Prostate gland (tissue), 2 donors: ENCODE results near the gene SMG1. TPM values are rescaled to one million over a fixed set of nuclear protein-coding genes. Genes with fewer than 3 reads are reported as not detected.
"Not testable (repeated sequence)": the region's sequence is repeated elsewhere in the genome, so short reads cannot be mapped to it uniquely, and the experiment has no call there.

Experiments
- DNase-seq: peaks from one replicate; pipeline ENCODE4 v3.0.0-alpha.2; 2019; ENCODE audit warnings: low spot score
- H3K27ac ChIP-seq, 2 donors: fragments of 200-600 bp; sonication (generic); 2 replicates each; pipeline ENCODE4 v1.5.1; 2017 to 2019
- H3K27me3 ChIP-seq: fragments of 200-600 bp; sonication (generic); replicated peaks from 2 replicates; pipeline ENCODE4 v1.5.1; 2019; ENCODE audit not compliant: insufficient read depth
- H3K36me3 ChIP-seq, 2 donors: fragments of 200-600 bp; sonication (generic); 1 replicate in 1 of 2; 2 replicates in 1 of 2; pipeline versions ENCODE4 v1.5.1 to v1.8.1; 2017 to 2019
- H3K4me1 ChIP-seq: fragments of 200-600 bp; sonication (generic); replicated peaks from 2 replicates; pipeline ENCODE4 v1.5.1; 2019
- H3K4me3 ChIP-seq, 2 donors: fragments of 200-600 bp; sonication (generic); 2 replicates each; pipeline ENCODE4 v1.5.1; 2017 to 2019
- H3K9me3 ChIP-seq: fragments of 200-600 bp; sonication (generic); 2 replicates; pipeline ENCODE4 v1.5.1; 2017
- CTCF ChIP-seq, 4 experiments: fragments of 200-600 bp in 2 of 4; fragments of 450-650 bp in 2 of 4; sonication (generic) in 2 of 4; IDR thresholded peaks; 1 replicate in 3 of 4; 2 replicates in 1 of 4; pipeline ENCODE4 v1.5.1; 2016 to 2019; ENCODE audit warnings: antibody characterized with exemption in 4 of 4, mild to moderate bottlenecking in 2 of 4, moderate library complexity in 2 of 4
- WGBS: methylation state at CpG from one replicate; pipeline ENCODE4 v1.1.5; 2018; 5-methylcytosine and 5-hydroxymethylcytosine counted together
- intact Hi-C: fragments of 100-400 bp; cut with DNase I; formaldehyde crosslinking; loops from one replicate; pipeline ENCODE4 v1.14.2; 2022
- total RNA-seq, 2 donors: library from RNA; depleted of rRNA; stranded (reverse); fragments of >200 nt; gene quantifications; one replicate each; pipeline ENCODE4 v1.1.0, GENCODE V29; 2016

Gene SMG1
- total RNA-seq, 2 donors from 2014 or later, result 67.0 to 95.7 TPM

- DNase-seq, H3K27ac ChIP-seq, H3K4me3 ChIP-seq, H3K9me3 ChIP-seq, H3K36me3 ChIP-seq, H3K4me1 ChIP-seq, H3K27me3 ChIP-seq, intact Hi-C loops: not testable (repeated sequence)
- WGBS, result 92% methylated on average over 1 of the region's 1 CpG
These were observed 25.0 kb downstream of the SMG1 start for GRCh38 chr16:18901194-18901593.

- H3K4me1 ChIP-seq, H3K4me3 ChIP-seq, H3K36me3 ChIP-seq, intact Hi-C loops, DNase-seq, H3K27ac ChIP-seq, H3K27me3 ChIP-seq, H3K9me3 ChIP-seq: not testable (repeated sequence)
- WGBS, result 86% methylated on average over 2 of the region's 2 CpGs
These were observed 41.8 kb downstream of the SMG1 start for GRCh38 chr16:18884456-18884855.

- 81% methylated on average over 4 of the region's 4 CpGs for WGBS
- H3K4me1 ChIP-seq, H3K27me3 ChIP-seq, H3K27ac ChIP-seq, H3K4me3 ChIP-seq, DNase-seq, intact Hi-C loops, H3K9me3 ChIP-seq, H3K36me3 ChIP-seq: not testable (repeated sequence)
These were observed 48.5 kb downstream of the SMG1 start for GRCh38 chr16:18877734-18878133.

GRCh38 chr16:18877259-18877658 is 48.9 kb downstream of the SMG1 start:
- intact Hi-C loops, H3K27ac ChIP-seq, H3K4me3 ChIP-seq, H3K4me1 ChIP-seq, H3K36me3 ChIP-seq, H3K27me3 ChIP-seq, H3K9me3 ChIP-seq, DNase-seq: not testable (repeated sequence)
- WGBS, result 78% methylated on average over 4 of the region's 4 CpGs

- intact Hi-C loops, H3K27me3 ChIP-seq, H3K27ac ChIP-seq, DNase-seq, H3K4me1 ChIP-seq, H3K4me3 ChIP-seq, H3K36me3 ChIP-seq, H3K9me3 ChIP-seq: not testable (repeated sequence)
- WGBS, result 90% methylated on average over 5 of the region's 5 CpGs
These were observed 49.9 kb downstream of the SMG1 start for GRCh38 chr16:18876301-18876700.

GRCh38 chr16:18869043-18869771 is 57.0 kb downstream of the SMG1 start:
- H3K36me3 ChIP-seq, H3K4me1 ChIP-seq, H3K27me3 ChIP-seq, H3K4me3 ChIP-seq, H3K27ac ChIP-seq, DNase-seq, H3K9me3 ChIP-seq, intact Hi-C loops: not testable (repeated sequence)
- WGBS, result 51% methylated on average over 2 of the region's 2 CpGs

- WGBS, result 20% methylated on average over 2 of the region's 2 CpGs
- intact Hi-C loops, H3K27me3 ChIP-seq, H3K4me3 ChIP-seq, H3K9me3 ChIP-seq, H3K36me3 ChIP-seq, H3K4me1 ChIP-seq, H3K27ac ChIP-seq, DNase-seq: not testable (repeated sequence)
- peak in 1 of 4 experiments; percentile 26 for TF ChIP-seq CTCF (IDR thresholded peaks at IDR 0.05)
These were observed 59.9 kb downstream of the SMG1 start for GRCh38 chr16:18866277-18866823.

- intact Hi-C loops, H3K27me3 ChIP-seq, H3K4me3 ChIP-seq, H3K27ac ChIP-seq, DNase-seq, H3K36me3 ChIP-seq, H3K4me1 ChIP-seq, H3K9me3 ChIP-seq: not testable (repeated sequence)
These were observed 63.3 kb downstream of the SMG1 start for GRCh38 chr16:18862891-18863290.
